Osteoblast (primary cell): Measurements from ENCODE around the gene NUPR1. TPM values are rescaled to one million over a fixed set of nuclear protein-coding genes. Genes with fewer than 3 reads are reported as not detected.

Experiments
- DNase-seq: peaks from one replicate; pipeline ENCODE4 v3.0.0; 2011; ENCODE audit warnings: low spot score, mixed read lengths; ENCODE audit not compliant: insufficient read length; ENCODE audit errors: missing footprints
- H2AFZ ChIP-seq: 2 replicates; pipeline ENCODE4 v1.6.0; 2011; ENCODE audit warnings: mild to moderate bottlenecking, low read length
- H3K27ac ChIP-seq: 2 replicates; pipeline ENCODE4 v1.5.1; 2011; ENCODE audit warnings: mild to moderate bottlenecking, low read depth, low read length, moderate library complexity
- H3K27me3 ChIP-seq: 2 replicates; pipeline ENCODE4 v1.6.0; 2012; ENCODE audit warnings: mild to moderate bottlenecking, control low read depth, inconsistent platforms, low read length, moderate library complexity; ENCODE audit not compliant: insufficient read depth
- H3K36me3 ChIP-seq: 2 replicates; pipeline ENCODE4 v1.5.1; 2011; ENCODE audit warnings: mild to moderate bottlenecking, low read length, control low read depth, moderate library complexity; ENCODE audit not compliant: insufficient read depth
- H3K4me1 ChIP-seq: 2 replicates; pipeline ENCODE4 v1.5.1; 2011; ENCODE audit warnings: mild to moderate bottlenecking, low read length, control low read depth, moderate library complexity; ENCODE audit not compliant: insufficient read depth
- H3K4me2 ChIP-seq: 2 replicates; pipeline ENCODE4 v1.6.0; 2011; ENCODE audit warnings: mild to moderate bottlenecking, low read length; ENCODE audit not compliant: insufficient read depth
- H3K4me3 ChIP-seq: fragments of 200-600 bp; sonication (generic); 3 replicates; pipeline ENCODE4 v1.5.1; 2012; ENCODE audit warnings: mild to moderate bottlenecking, low read length, inconsistent platforms; ENCODE audit not compliant: insufficient read depth
- H3K79me2 ChIP-seq: 2 replicates; pipeline ENCODE4 v1.6.0; 2012; ENCODE audit warnings: mild to moderate bottlenecking, low read length, control low read depth, inconsistent platforms; ENCODE audit not compliant: insufficient read depth
- H3K9me3 ChIP-seq: 2 replicates; pipeline ENCODE4 v1.5.1; 2011; ENCODE audit warnings: low read depth, low read length, control low read depth
- H4K20me1 ChIP-seq: 2 replicates; pipeline ENCODE4 v1.6.0; 2012; ENCODE audit warnings: mild to moderate bottlenecking, low read length, control low read depth; ENCODE audit not compliant: insufficient read depth
- CTCF ChIP-seq: IDR thresholded peaks from 2 replicates; pipeline ENCODE4 v1.5.1; 2011; ENCODE audit warnings: mild to moderate bottlenecking, low read depth, low read length, moderate library complexity; ENCODE audit errors: extremely low read depth
- total RNA-seq: library from RNA; depleted of rRNA; stranded (reverse); fragments of >200 nt; gene quantifications from 2 replicates; pipeline ENCODE4 v1.2.3, GENCODE V29; 2012

Gene NUPR1
- 27.9 and 31.5 TPM in 2 replicates for total RNA-seq

GRCh38 chr16:28538733-28539596 lies at the start of gene NUPR1:
Gene NUPR1 (minus strand): TSS chr16:28538974. CDS start chr16:28538907, 67 bp downstream.
- no peak for TF ChIP-seq CTCF
- Histone ChIP-seq H3K27me3 (no peaks in the 10 kb centered on the region), H3K79me2 (peaks cover 17% of the 10 kb centered on the region), H3K36me3 (peaks cover 4% of the 10 kb centered on the region), H3K4me2 (peak within 1 kb of the TSS; percentile 86), H4K20me1 (no peaks in the 10 kb centered on the region), H3K9me3 (no peaks in the 10 kb centered on the region), H3K27ac (peak within 1 kb of the TSS; percentile 67), H3K4me3 (peak within 1 kb of the TSS; percentile 73), H3K4me1 (peaks cover 19% of the 10 kb centered on the region), H2AFZ (peak within 1 kb of the TSS; percentile 92)
- DNase-seq: peak; percentile 98

GRCh38 chr16:28587386-28587785 lies 48.6 kb upstream of the NUPR1 start:
- Histone ChIP-seq H3K36me3 (peaks cover 16% of the 10 kb centered on the region), H2AFZ (no peak overlapping the region), H3K27ac (no peak overlapping the region), H3K4me3 (no peak overlapping the region), H3K9me3 (no peaks in the 10 kb centered on the region), H4K20me1 (no peaks in the 10 kb centered on the region), H3K4me1 (no peaks in the 10 kb centered on the region), H3K4me2 (no peak overlapping the region), H3K79me2 (no peaks in the 10 kb centered on the region), H3K27me3 (no peaks in the 10 kb centered on the region)
- TF ChIP-seq CTCF: no peak
- peak; percentile 83 for DNase-seq

GRCh38 chr16:28586466-28586865 lies 47.7 kb upstream of the NUPR1 start:
- no peak for TF ChIP-seq CTCF
- Histone ChIP-seq H3K4me2 (no peak overlapping the region), H3K27ac (no peak overlapping the region), H3K4me1 (no peaks in the 10 kb centered on the region), H3K27me3 (no peaks in the 10 kb centered on the region), H2AFZ (no peak overlapping the region), H3K4me3 (no peak overlapping the region), H3K79me2 (no peaks in the 10 kb centered on the region), H4K20me1 (no peaks in the 10 kb centered on the region), H3K9me3 (no peaks in the 10 kb centered on the region), H3K36me3 (peaks cover 16% of the 10 kb centered on the region)
- DNase-seq: no peak

GRCh38 chr16:28585674-28586073 lies 46.9 kb upstream of the NUPR1 start:
- Histone ChIP-seq H3K9me3 (no peaks in the 10 kb centered on the region), H4K20me1 (no peaks in the 10 kb centered on the region), H3K36me3 (peaks cover 16% of the 10 kb centered on the region), H3K4me2 (no peak overlapping the region), H3K4me1 (no peaks in the 10 kb centered on the region), H3K4me3 (no peak overlapping the region), H3K79me2 (no peaks in the 10 kb centered on the region), H3K27me3 (no peaks in the 10 kb centered on the region), H2AFZ (no peak overlapping the region), H3K27ac (no peak overlapping the region)
- no peak for DNase-seq
- no peak for TF ChIP-seq CTCF
